Right lobe of liver (tissue), 6 donors: Measurements from ENCODE around the gene MKRN1. TPM values are rescaled to one million over a fixed set of nuclear protein-coding genes. Genes with fewer than 3 reads are reported as not detected.

Experiments used
- ATAC-seq, 4 donors: fragments of 200-7000 bp; cut with Tn5 transposase; one replicate each; pipeline ENCODE4 v1.9.1; 2020; ENCODE audit warnings: mild to moderate bottlenecking in 4 of 4, moderate library complexity in 4 of 4
- DNase-seq, 3 donors: peaks; one replicate each; pipeline ENCODE4 v3.0.0-alpha.2; 2020
- H3K27ac ChIP-seq, 3 donors: fragments of 200-600 bp; one replicate each; pipeline ENCODE4 v1.8.0; 2022
- H3K27me3 ChIP-seq, 2 donors: fragments of 200-600 bp; one replicate each; pipeline ENCODE4 v1.8.0; 2022
- H3K36me3 ChIP-seq, 4 donors: fragments of 200-600 bp; sonication (generic) in 1 of 4; one replicate each; pipeline versions ENCODE4 v1.5.1 to v1.8.0; 2017 to 2022; ENCODE audit warnings: control low read depth in 1 of 4
- H3K4me1 ChIP-seq, 4 donors: fragments of 200-600 bp; sonication (generic) in 1 of 4; one replicate each; pipeline versions ENCODE4 v1.5.1 to v1.8.0; 2017 to 2022; ENCODE audit warnings: control low read depth in 1 of 4
- H3K4me3 ChIP-seq, 3 donors: fragments of 200-600 bp; one replicate each; pipeline ENCODE4 v1.8.0; 2022
- H3K9me3 ChIP-seq, 4 donors: fragments of 200-600 bp; sonication (generic) in 1 of 4; one replicate each; pipeline versions ENCODE4 v1.5.1 to v1.8.0; 2017 to 2022; ENCODE audit warnings: control low read depth in 1 of 4
- POLR2A ChIP-seq: fragments of 450-650 bp; IDR thresholded peaks from one replicate; pipeline ENCODE4 v1.6.1; 2017; ENCODE audit warnings: antibody characterized with exemption, mild to moderate bottlenecking
- WGBS: methylation state at CpG from one replicate; pipeline ENCODE4 v1.1.6; 2018; ENCODE audit warnings: low coverage, low lambda C conversion rate; ENCODE audit not compliant: insufficient coverage; ENCODE audit errors: missing lambda C conversion rate; 5-methylcytosine and 5-hydroxymethylcytosine counted together
- intact Hi-C, 2 donors: fragments of 100-400 bp; cut with DNase I; formaldehyde crosslinking; loops; one replicate each; pipeline versions ENCODE4 v1.11.2 to v1.14.1; 2022
- total RNA-seq, 6 experiments: library from RNA; depleted of rRNA in 2 of 6; stranded (reverse); fragments of >200 nt in 2 of 6; fragmentation: NEBNext Ultra II Directional in 3 of 6; extraction: Animal tissue kit (Norgen Biotek cat#: 25700) in 3 of 6; gene quantifications; one replicate each; pipeline versions ENCODE4 v1.1.0 to v1.2.4, GENCODE V29; 2016 to 2023
- TF ChIP-seq, protein P1 (sequence below), 4 donors: fragments of 200-600 bp in 3 of 4; fragments of 450-650 bp in 1 of 4; IDR thresholded peaks; one replicate each; pipeline versions ENCODE4 v1.5.1 to v1.8.0; 2016 to 2022; ENCODE audit warnings: antibody characterized with exemption in 4 of 4, mild to moderate bottlenecking in 2 of 4
- donor health status: DM: no; HTN: yes; CAD: no.
- donor health status: DM: no; HTN: no; CAD: no.
- donor health status: DM: no; HTN: no; CAD: no.
- donor health status: DM: no; HTN: yes; CAD: no.
- donor health status: DM: no; HTN: yes; CAD: no.

Gene MKRN1
- total RNA-seq, 6 experiments from 2014 or later = 27.0 to 49.3 (median 32.8) TPM

- WGBS = 87% methylated on average over 7 of the region's 7 CpGs
- H3K4me3 ChIP-seq = no peak overlapping the region
- no peak for DNase-seq
- no peak for ATAC-seq
- no peaks in the 10 kb centered on the region for H3K9me3 ChIP-seq
- no peaks in the 10 kb centered on the region for H3K27me3 ChIP-seq
- no peak overlapping the region for H3K27ac ChIP-seq
- intact Hi-C loops = no loop called here
- H3K4me1 ChIP-seq = no peaks in the 10 kb centered on the region
- H3K36me3 ChIP-seq = peaks cover 0 to 4% (median 0%) of the 10 kb centered on the region in 4 donors
- TF ChIP-seq, protein P1, sequence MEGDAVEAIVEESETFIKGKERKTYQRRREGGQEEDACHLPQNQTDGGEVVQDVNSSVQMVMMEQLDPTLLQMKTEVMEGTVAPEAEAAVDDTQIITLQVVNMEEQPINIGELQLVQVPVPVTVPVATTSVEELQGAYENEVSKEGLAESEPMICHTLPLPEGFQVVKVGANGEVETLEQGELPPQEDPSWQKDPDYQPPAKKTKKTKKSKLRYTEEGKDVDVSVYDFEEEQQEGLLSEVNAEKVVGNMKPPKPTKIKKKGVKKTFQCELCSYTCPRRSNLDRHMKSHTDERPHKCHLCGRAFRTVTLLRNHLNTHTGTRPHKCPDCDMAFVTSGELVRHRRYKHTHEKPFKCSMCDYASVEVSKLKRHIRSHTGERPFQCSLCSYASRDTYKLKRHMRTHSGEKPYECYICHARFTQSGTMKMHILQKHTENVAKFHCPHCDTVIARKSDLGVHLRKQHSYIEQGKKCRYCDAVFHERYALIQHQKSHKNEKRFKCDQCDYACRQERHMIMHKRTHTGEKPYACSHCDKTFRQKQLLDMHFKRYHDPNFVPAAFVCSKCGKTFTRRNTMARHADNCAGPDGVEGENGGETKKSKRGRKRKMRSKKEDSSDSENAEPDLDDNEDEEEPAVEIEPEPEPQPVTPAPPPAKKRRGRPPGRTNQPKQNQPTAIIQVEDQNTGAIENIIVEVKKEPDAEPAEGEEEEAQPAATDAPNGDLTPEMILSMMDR (IDR thresholded peaks at IDR 0.05) = no peak
Measured at GRCh38 chr7:140447841-140448240, 31.5 kb downstream of the MKRN1 start.

DNA sequence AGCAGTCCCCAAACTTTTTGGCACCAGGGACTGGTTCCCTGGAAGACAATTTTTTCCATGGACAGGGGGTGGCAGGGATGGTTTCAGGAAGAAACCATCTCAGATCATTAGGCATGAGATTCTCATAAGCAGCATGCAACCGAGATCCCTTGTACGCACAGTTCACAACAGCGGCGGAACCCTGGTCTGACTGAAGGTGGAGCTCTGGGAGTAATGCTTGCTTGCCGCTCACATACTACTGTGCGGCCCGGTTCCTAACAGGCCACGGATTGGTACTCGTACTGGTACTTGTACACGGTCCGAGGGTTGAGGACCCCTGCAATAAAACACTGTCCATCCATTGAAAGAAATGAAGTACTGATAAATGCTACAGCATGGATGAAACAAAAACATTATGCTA lies 32.8 kb downstream of the MKRN1 start:
- no peak for ATAC-seq
- no peak for DNase-seq

DNA sequence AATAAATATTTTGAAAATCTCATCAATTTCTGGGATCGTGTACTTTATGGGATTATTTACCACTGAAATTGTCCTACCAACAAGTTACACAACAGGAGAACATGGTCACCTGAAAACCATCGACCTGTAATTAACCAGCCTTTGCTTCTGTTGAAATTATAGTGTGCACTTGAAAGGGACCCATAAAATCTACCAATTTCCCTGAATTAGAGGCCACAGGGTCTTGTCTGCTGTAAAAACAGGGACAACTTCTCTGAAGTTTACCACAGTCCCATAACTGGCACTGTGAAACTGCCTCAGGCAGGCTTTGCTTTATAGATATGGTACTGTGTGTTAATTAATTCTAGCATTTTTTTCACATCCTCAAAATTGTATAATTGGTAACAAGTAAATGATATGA lies 37.8 kb downstream of the MKRN1 start:
- H3K4me1 ChIP-seq = no peaks in the 10 kb centered on the region
- H3K27me3 ChIP-seq = no peaks in the 10 kb centered on the region
- ATAC-seq = no peak
- no peak overlapping the region for H3K4me3 ChIP-seq
- DNase-seq = no peak
- no peak for TF ChIP-seq POLR2A
- TF ChIP-seq, protein P1 (IDR thresholded peaks at IDR 0.05) = no peak
- H3K27ac ChIP-seq = no peak overlapping the region
- H3K9me3 ChIP-seq = no peaks in the 10 kb centered on the region
- 79% methylated on average over 2 of the region's 2 CpGs for WGBS
- intact Hi-C loops = no loop called here
- no peaks in the 10 kb centered on the region for H3K36me3 ChIP-seq

More for the DNA sequence above, 32.8 kb downstream of the MKRN1 start:
- Histone ChIP-seq H3K27ac (no peak overlapping the region), H3K4me3 (no peak overlapping the region), H3K27me3 (no peaks in the 10 kb centered on the region), H3K4me1 (no peaks in the 10 kb centered on the region), H3K9me3 (no peaks in the 10 kb centered on the region), H3K36me3 (no peaks in the 10 kb centered on the region)
- TF ChIP-seq POLR2A = no peak
- TF ChIP-seq, protein P1 (IDR thresholded peaks at IDR 0.05) = no peak
- 95% methylated on average over 11 of the region's 11 CpGs for WGBS
- intact Hi-C loops = no loop called here

DNA sequence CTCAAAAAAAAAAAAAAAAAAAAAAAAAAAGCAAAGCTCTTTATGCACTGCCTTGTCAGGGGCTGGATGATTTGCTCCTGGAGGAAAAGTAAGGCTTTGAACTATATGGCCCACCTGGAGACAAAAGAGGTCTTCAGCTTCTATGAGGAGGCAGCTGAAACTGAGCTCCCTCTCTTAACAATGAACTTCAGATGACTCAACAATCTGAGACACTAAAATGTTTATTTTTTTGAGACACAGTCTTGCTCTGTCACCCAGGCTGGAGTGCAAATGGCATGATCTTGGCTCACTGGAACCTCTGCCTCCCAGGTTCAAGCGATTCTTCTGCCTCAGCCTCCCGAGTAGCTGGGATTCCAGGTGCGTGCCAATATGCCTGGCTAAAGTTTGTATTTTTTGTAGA lies 38.7 kb downstream of the MKRN1 start:
- no peak overlapping the region for H3K27ac ChIP-seq
- intact Hi-C loops = no loop called here
- no peak overlapping the region for H3K4me3 ChIP-seq
- no peaks in the 10 kb centered on the region for H3K36me3 ChIP-seq
- ATAC-seq = no peak
- H3K27me3 ChIP-seq = no peaks in the 10 kb centered on the region
- no peaks in the 10 kb centered on the region for H3K4me1 ChIP-seq
- no peak for TF ChIP-seq POLR2A
- TF ChIP-seq, protein P1 (IDR thresholded peaks at IDR 0.05) = no peak
- 83% methylated on average over 3 of the region's 3 CpGs for WGBS
- H3K9me3 ChIP-seq = no peaks in the 10 kb centered on the region
- no peak for DNase-seq

- whole genome bisulfite sequencing = 79% methylated on average over 3 of the region's 3 CpGs
- Histone ChIP-seq H3K4me1 (no peaks in the 10 kb centered on the region), H3K36me3 (no peaks in the 10 kb centered on the region), H3K9me3 (no peaks in the 10 kb centered on the region), H3K27ac (no peak overlapping the region), H3K27me3 (no peaks in the 10 kb centered on the region), H3K4me3 (no peak overlapping the region)
- TF ChIP-seq POLR2A = no peak
- TF ChIP-seq, protein P1 (IDR thresholded peaks at IDR 0.05) = no peak
- ATAC-seq = peak in 1 of 4 donors; percentile 48
- no peak for DNase-seq
- intact Hi-C loops = no loop called here
Measured at GRCh38 chr7:140439359-140439758, 39.9 kb downstream of the MKRN1 start.
